Testis (tissue), 2 donors: Measurements from ENCODE around the gene DTNB.

Source experiments
- CTCF ChIP-seq, 3 experiments: fragments of 450-650 bp in 2 of 3; fragments of 200-600 bp in 1 of 3; sonication (generic) in 1 of 3; IDR thresholded peaks; one replicate each; pipeline ENCODE4 v1.5.1; 2016 to 2019; ENCODE audit warnings: antibody characterized with exemption in 3 of 3, mild to moderate bottlenecking in 2 of 3, moderate library complexity in 1 of 3
- POLR2A ChIP-seq: fragments of 450-650 bp; IDR thresholded peaks from one replicate; pipeline ENCODE4 v1.6.1; 2017; ENCODE audit warnings: antibody characterized with exemption, mild to moderate bottlenecking, moderate library complexity

- TF ChIP-seq CTCF (IDR thresholded peaks at IDR 0.05) (no peak), POLR2A (no peak)
These were observed 148.9 kb downstream of the DTNB start for GRCh38 chr2:25524507-25524906.
